Hippocampal formation (tissue), 2 donors: ENCODE measurements around the gene TMEM11.
"Not testable (repeated sequence)": the region's sequence is repeated elsewhere in the genome, so short reads cannot be mapped to it uniquely, and the experiment has no call there.

Experiments
- DNase-seq, 2 donors: peaks; one replicate each; lab custom pipeline; 2025; lab: John Stamatoyannopoulos, UW

TMEM11 gene

DNA sequence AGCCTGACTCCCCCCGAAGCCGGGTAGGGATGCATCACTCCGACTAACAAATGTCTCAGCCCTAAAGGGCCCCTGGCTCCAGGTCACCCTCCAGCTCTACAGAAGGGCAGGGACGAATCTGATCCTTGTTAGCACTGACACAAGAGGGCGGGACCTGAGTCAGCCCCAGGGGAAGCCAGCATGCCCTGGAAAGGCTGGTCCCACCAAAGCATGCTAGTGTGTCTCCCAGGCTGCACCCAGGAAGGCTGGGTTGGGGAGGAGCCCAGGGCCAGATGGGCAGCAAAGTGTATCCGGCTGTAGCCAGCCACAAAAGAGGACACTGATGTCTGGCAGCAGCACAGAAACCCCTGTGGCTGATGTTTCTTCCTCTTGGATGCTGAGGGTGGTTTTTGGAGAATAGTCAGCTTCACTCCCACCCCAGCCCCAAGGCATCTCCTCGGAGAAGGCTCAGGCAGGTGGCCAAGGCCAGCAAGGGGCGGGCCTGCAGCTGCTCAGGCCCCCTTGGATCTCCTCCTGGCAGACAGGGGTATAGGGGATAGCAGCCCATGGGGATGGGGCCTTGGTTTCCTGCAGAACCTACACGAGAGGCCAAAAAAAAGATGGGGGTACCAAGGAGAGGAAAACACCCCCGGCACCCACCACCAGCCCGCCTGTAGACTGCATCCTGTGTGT is 28.2 kb upstream of the TMEM11 start:
- DNase-seq = no peak

DNA sequence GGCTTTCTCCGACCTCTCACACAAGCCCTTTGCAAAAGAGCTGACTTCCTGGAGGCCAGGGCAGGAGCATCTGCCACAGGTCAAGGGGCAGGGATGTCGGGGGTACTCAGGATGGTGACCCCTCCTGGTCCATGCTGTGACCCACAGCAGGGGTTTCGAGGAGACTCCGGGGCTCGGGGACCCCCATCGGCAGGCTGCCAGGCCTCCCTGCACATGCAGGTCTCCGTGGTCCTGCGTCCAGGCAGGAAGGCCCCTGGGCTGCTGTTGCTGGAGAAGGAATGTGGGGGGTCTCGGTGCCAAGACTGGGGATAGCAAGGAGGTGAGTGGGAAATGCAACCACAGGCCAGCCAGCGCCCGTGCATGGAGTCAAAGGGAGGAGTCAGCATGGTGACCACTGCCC is 27.6 kb upstream of the TMEM11 start:
- no peak for DNase-seq

DNA sequence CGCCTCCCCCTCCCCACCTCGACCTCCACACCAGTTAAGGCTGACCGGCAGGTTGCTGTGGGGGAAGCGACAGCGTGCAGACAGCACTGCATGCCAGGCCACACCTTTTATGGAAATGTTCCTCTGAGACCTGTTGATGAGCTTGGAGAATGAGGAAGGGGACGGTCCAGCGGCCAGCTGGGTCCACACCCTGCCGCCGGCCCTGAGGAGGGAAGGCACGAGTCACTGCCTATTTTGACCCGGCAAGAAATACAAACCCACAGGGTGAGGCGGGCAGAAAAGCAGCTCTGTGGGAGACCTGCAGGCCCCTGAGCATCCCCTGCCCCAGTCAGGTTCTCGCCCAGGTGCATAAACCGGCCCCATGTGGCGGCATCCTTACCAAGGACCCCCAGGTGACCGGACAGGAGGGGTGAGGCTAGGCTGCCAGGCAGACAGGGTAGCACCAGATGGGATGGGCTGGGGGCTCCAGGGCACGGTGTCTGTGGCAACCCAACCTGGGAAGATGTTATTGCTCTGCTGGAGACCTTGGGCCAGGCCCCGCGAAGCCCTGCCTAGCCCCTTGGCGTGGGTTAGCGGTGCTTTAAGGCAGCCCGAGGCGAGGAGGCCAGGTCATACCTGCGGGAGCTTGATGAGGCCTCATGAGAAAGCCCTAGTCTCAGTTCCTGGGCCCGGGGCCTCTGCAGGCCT is 26.6 kb upstream of the TMEM11 start:
- no peak for DNase-seq

DNA sequence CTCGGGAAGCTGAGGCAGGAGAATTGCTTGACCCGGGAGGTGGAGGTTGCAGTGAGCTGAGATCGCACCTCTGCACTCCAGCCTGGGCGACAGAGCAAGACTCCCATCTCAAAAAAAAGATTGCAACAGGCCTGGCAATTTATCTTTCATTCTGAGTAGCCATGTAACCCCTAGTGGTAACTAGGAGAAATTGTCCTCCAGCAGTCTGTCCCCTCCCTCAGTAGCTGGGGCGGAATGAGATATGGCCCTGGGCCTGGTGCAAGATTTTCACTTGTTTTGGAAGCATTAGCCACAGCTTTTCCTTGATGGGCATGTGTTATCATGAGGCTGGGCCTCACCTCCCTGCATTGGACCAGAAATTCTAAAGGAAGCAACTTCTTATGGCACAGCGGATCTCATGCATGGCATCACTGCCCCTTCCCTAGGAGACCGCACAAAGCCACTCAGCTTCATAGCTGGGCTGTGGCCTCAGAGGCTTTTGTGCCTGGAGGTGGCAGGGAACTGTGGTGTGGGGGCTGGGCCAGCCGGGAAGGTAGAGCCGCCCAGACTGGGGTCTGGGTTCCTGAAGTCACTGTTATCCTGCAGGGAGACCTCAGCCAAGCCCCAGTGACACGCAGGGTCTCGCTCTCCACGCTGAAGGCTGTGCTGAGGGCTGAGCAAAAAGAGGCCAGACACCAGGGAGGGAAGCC is 25.9 kb upstream of the TMEM11 start:
- DNase-seq = no peak

DNA sequence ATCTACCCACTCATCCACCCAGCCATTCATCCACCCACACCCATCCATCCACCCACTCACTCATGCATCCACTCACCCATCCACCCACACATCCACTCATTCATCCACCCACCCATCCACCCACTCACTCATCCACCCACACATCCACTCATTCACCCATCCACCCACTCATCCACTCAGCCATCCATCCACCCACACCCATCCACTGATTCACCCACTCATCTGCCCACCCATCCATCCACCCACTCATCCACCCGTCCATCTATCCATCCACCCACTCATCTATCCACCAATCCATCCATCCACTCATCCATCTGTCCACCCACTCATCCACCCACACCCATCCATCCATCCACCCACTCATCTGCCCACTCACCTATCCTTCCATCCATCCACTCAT is 22.0 kb upstream of the TMEM11 start:
- DNase-seq = no peak

DNA sequence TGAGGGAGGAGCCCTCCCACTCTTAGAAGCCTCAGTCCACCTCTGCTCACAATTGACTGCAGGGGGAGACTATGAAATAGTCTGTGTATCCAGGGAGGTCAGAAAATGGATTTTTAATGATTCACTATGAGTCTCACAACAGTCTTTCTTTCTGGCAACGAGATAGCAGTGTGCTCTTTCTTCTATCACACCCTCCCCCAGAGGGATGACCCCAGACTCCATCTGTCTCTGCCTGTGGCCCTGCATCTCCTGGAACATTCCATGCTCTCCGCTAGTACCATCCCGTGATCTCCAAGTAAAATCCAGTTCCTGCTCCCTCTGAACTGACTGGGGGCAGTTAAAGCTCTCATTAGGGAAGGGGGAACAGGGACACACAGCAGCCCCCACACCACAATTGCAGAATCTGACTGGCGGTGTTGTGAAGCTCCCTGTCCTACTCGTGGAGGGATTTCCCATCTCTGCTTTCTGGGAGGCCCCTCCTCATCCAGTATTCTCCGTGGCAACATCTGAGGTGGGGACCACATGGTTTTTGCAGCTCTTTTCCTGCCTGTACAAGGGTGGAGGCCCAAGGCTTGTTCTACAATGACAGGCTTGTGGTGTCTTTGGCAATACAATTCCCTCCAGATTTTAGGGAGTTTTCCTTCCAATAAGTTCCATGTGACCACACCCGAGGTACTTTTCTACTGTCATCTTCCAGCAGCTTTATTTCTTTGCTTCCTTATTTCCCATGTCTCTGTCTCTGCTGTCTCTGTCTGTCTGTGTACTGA is 19.8 kb upstream of the TMEM11 start:
- no peak for DNase-seq

DNA sequence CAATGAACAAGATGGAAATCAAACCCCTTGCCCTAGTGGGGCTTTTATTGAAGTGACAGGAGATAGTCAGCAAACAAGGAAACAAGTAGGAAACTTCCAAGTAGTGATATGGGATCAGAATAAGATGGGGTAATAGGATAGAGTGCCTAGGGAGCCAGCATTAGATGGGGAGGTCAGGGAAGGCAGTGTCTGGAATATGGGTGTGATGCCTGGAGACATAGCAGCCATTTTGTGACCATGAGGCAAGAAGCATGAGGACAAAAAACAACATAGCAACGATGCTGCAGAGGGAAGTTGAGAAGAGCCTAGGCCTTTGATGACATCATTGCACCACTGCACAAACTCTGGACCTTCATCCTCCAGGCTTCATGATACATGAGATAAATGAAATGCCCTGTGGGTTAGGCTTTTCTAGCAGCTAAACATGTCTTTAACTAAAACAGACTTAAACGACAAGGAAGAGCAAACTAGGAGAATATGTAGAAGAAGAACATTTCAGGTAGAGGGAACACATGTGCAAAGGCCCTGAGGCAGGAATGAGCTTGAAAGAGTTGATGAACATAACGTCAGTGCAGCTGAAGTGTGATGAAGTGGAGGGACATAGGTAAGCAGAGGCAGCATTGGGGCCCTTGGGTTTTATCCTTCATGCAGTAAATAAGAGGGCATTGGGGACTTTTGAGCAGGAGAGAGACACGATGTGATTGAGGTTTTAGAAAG is 18.2 kb upstream of the TMEM11 start:
- DNase-seq = no peak

DNA sequence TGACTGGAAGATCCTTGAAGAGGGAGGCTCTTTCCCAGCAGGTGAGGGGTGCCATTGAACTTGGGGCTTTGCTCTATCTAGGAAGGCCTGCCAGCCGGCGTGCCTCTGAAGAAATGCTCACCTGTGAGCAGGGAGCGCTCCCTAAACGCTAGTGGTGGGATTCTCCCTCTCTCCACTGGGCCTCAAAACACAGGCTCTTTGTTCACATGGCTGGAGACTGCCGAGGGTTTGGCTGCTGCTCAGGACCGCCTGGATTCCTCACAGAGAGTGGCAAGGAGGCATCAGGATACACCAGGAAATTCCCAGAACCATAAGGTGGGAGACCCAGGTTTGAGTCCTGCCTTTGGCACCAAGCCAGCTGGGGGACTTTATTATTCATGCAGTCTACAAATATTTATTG is 17.6 kb upstream of the TMEM11 start:
- no peak for DNase-seq

DNA sequence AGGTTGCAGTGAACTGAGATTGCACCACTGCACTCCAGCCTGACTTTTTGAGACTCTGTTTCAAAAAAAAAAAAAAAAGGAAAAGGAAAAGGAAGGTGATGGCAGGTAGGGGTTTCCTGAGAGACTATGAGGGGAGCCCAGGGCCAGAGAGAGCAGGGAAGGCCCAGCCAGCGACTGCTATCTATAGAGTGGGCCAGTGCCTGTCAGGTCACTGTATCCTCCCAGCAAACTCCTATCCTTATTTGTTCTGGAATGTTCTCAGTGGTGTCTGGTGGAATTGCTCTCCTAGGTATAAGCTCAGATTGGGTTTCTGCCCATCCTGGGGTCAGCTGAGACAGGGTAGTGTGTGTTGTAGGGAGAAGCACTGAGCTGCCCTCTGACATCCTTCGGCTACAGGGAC is 14.9 kb upstream of the TMEM11 start:
- no peak for DNase-seq

DNA sequence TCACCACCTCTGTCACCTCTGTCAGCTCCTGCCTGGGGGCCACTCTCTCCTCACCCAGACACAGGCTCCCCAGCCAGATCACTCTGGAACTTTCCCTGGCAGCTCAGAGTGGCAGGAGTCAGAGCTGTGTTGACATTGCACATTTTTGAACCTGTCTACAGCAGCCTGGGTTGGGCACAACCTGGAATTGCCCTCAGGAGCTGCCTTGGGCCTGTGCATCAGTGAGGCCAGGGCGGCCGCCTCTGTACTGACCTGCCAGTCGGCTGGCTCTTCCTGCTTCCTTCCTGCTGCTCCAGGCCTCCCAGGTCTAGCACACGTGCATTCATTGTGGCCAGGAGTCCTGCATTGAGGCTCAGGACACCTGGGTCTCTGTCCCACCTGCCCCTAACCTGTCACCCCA is 14.2 kb upstream of the TMEM11 start:
- no peak for DNase-seq

DNA sequence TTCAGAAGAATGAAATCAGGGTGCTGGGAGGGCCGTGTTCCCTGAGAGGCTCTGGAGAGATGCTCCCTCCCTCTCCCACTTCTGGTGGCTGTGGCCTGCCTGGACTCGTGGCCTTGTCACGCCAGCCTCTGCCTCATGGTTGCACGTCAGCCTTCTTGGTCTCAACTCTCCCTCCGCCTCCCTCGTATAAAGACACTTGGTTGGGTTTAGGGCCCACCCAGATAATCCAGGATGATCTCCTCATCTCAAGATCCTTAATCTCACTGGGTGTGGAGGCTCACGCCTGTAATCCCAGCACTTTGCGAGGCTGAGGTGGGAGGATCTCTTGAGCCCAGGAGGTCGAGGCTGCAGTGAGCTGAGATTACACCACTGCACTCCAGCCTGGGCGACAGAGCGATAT is 13.3 kb upstream of the TMEM11 start:
- not testable (repeated sequence) for DNase-seq

DNA sequence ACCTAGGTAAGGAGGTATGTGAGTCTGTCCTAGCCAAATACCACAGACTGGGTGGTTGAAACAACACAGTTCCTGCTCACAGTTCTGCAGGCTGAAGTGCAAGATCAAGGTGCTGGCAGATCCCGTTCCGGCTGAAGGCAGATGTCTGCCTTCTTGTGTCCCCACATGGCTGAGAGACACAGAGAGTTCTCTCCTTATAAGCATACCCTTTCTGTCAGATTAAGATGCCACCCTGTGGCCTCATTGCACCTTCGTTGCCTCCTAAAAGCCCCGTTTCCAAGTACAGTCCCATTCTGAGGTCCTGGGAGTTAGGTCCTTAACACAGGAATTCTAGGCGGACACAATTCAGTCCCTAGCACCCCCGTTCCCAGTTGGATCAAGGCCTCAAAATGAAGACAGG is 9.1 kb upstream of the TMEM11 start:
- DNase-seq = no peak

DNA sequence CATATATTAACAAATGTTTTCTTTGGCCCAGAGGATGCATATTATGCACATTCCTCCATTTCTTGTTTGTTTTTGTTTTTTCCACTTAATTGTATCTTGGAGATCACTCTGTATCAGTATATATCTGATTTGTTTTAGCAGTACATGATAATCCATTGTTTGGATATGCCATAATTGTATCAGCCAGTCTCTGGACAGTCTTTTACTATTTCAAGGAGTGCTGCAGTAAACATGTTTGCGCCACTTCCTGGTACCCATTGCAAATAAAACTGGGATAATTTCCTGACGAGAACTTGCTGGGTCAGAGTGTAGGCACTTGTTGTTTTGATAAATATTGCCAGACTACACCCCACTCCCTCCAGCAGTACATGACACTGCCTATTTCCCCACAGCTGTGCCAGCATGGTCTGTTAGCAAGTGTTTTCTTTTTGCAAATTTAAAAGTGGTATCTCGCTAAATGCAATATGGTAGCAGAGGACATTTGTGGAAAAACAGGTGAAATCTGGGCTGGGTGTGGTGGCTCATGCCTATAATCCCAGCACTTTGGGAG is 4.9 kb upstream of the TMEM11 start:
- DNase-seq = no peak

DNA sequence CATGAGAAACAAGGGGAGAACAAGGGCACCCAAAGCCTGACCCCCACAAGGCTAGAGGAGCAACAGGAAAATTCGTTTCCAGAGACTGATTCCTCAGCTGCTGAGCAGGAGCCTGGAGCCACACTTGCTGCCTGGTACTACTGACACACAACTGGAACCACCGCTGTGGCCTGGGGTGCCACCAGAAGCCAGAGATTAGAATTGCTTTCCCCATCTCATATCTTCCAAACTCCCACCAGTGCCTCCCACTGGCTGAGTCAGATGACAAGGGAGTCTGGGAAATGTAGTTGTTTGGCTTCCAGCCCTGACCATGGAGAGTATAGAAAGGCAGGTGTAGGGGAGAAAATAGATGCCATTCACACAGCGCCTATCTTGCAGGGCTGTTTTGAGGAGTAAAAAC is 4.1 kb upstream of the TMEM11 start:
- no peak for DNase-seq

DNA sequence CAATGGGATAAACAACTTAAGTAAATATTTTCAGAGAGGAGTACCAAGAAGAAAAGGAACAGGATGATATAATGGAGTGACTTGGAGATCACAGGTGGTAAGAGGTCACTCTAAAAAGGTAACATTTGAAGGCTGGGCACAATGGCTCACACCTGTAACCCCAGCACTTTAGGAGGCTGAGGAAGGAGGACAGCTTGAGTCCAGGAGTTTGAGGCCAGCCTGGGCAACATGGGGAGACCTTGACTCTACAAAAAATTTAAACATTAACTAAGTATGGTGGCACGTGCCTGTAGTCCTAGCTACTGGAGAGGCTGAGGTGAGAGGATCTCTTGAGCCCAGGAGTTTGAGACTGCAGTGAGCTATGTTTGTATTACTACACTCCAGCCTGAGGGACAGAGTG is 3.4 kb upstream of the TMEM11 start:
- DNase-seq = no peak

DNA sequence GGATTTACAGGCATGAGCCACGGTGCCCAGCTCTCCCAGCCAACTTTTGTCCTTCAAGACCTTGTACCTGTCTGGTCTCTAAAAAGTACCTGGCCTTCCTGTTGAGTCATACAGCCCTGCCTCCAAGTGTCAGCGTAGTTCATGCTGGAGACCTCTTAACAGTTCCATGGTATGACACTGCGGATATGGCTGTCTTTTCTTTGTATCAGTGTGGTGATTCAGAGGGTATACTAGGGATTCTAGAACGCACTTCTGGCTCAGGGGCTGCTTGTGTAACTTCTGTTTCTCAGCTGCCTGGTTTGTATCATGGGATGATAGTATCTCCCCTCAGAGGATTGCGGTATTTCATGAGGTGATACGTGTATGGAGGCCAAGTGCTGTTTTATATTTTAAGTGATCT is 2.0 kb upstream of the TMEM11 start:
- no peak for DNase-seq

DNA sequence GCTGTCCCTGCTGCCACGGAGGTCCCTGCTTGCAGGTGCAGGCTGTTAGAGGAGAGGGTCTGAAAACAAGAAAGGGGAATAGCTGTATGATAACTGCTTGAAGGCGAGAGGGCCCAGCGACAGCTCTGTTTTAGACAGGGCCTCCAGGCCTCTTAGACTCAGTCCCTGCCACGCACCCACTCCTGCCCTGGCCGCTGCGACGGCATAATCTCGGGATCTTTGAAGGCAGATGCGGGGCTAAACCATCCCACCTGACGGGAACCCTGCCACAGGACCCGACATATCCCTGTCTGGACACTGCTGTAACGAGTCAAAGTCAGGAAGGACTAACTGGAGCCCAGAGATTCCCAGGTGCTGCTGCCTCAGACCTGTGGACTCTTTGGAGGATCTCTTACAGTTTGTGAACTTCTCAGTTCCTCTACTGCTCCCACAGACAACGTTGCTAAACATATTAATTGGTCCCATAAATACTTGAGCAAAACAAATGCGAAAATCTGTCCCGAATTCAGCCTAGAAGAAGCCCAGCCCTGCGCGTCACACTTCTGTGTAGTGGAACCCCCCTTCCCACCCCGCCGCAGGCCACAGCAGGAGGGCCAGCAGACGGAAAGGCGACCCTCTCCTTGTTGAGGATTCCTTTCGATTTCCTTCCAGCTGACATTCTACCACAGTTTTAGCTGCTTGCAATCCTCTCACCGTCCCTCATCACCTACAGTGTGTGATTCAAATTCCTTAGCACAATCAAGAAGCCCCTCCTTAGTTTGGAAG is 998 bp upstream of the TMEM11 start:
- DNase-seq = peak in 1 of 2 donors; percentile 64

DNA sequence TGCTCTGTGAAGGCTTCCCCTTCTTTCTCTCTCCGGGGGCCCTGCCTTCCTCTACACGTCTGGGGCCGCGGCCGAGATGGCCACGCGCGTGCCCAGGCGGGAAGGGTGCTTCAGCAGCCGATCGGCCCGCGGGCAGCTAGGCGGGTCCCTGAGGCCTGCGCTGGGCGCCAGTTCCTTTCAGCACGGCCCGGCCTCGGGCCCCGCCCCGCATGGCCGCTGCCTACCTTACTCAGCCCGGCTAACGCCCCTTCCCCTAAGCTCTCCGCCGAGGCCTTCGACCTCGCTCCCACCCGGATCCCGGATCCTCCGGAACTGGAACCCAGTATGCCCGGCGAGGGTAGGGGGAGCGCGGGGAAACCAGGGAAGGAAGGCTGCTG is 335 bp downstream of the TMEM11 start:
- DNase-seq = peak in 1 of 2 donors; percentile 45

DNA sequence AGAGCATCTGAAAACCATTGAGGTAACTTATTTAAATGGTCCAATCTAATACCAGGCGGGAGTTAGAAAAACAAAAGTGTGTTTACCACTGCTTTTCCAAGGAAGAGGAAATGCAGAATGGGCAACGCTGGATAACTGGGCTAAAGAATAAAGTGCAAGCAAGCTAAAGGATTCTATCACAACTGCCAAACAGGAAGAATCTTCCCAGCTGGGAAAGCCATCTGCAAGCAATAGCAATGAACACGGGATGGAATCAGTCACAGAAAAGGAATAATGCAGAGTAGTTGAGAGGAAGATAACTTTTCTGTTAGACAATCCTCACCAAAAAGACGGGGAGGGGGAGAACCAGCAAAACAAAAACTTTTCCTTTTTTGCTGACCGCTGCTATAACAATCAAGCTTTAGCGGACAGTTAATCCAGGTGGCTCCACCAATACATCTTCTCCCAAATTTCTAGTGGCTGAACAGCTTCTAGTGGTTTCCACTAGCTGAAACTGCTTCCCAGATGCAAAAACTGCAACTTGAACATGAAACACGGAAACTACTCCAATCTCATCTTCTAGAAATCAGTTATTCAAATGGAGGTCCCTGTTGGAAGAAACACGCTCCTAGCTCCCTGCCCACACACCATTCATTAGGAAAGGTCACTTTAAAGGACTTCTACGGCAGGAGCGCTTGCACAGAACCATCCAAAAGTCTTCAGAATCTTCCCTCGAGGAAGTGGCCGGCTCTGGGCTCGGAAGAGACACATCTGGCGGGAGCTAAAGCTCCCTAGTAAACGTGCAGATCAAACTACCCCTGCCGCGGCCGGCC is 929 bp downstream of the TMEM11 start:
- DNase-seq = no peak
